Fibroblast of lung (primary cell): ENCODE results near the gene BATF. TPM values are rescaled to one million over a fixed set of nuclear protein-coding genes. Genes with fewer than 3 reads are reported as not detected.

Source experiments
- DNase-seq, 2 donors: peaks; one replicate each; pipeline versions ENCODE4 v3.0.0 to v3.0.0-alpha.2; 2010; ENCODE audit warnings: low read depth in 2 of 2
- H2AFZ ChIP-seq: 2 replicates; pipeline ENCODE4 v1.5.1; 2012; ENCODE audit warnings: low read length, control low read depth, inconsistent platforms
- H3K27ac ChIP-seq: 2 replicates; pipeline ENCODE4 v1.5.1; 2011; ENCODE audit warnings: low read length, control low read depth; ENCODE audit not compliant: insufficient read depth
- H3K27me3 ChIP-seq: 2 replicates; pipeline ENCODE4 v1.5.1; 2011; ENCODE audit warnings: mild to moderate bottlenecking, low read length; ENCODE audit not compliant: control insufficient read depth, insufficient read depth
- H3K36me3 ChIP-seq: 2 replicates; pipeline ENCODE4 v1.5.1; 2011; ENCODE audit warnings: low read length; ENCODE audit not compliant: control insufficient read depth, insufficient read depth
- H3K4me1 ChIP-seq: 2 replicates; pipeline ENCODE4 v1.5.1; 2011; ENCODE audit warnings: low read length; ENCODE audit not compliant: control insufficient read depth, insufficient read depth; ENCODE audit errors: extremely low read depth
- H3K4me2 ChIP-seq: 2 replicates; pipeline ENCODE4 v1.5.1; 2011; ENCODE audit warnings: low read length, control low read depth; ENCODE audit not compliant: insufficient read depth; ENCODE audit errors: extremely low read depth
- H3K4me3 ChIP-seq, 4 experiments: fragments of 200-600 bp in 1 of 4; sonication (generic) in 1 of 4; replicated peaks in 1 of 4; 2 replicates each; pipeline ENCODE4 v1.5.1; 2011 to 2016; ENCODE audit warnings: low read length in 4 of 4, low read depth in 3 of 4, mild to moderate bottlenecking in 3 of 4, control low read depth in 2 of 4, inconsistent platforms in 1 of 4, mixed read lengths in 1 of 4; ENCODE audit not compliant: insufficient read depth in 1 of 4; ENCODE audit errors: control extremely low read depth in 1 of 4
- H3K79me2 ChIP-seq: 2 replicates; pipeline ENCODE4 v1.5.1; 2012; ENCODE audit warnings: mild to moderate bottlenecking, low read length, inconsistent platforms; ENCODE audit not compliant: control insufficient read depth, insufficient read depth
- H3K9ac ChIP-seq: 2 replicates; pipeline ENCODE4 v1.5.1; 2011; ENCODE audit warnings: mild to moderate bottlenecking, low read length, control low read depth; ENCODE audit not compliant: insufficient read depth
- H3K9me3 ChIP-seq: 2 replicates; pipeline ENCODE4 v1.5.1; 2012; ENCODE audit warnings: low read depth, low read length; ENCODE audit not compliant: control insufficient read depth, insufficient read depth
- H4K20me1 ChIP-seq: 2 replicates; pipeline ENCODE4 v1.5.1; 2011; ENCODE audit warnings: low read length; ENCODE audit not compliant: control insufficient read depth, insufficient read depth; ENCODE audit errors: extremely low read depth
- CTCF ChIP-seq, 2 donors: IDR thresholded peaks in 1 of 2; conservative IDR thresholded peaks in 1 of 2; 1 replicate in 1 of 2; 2 replicates in 1 of 2; pipeline ENCODE4 v1.5.1; 2011 to 2012; ENCODE audit warnings: low read length in 2 of 2, control low read depth in 1 of 2, inconsistent platforms in 1 of 2, low read depth in 1 of 2, mild to moderate bottlenecking in 1 of 2
- EZH2 ChIP-seq: IDR thresholded peaks from 2 replicates; pipeline ENCODE4 v1.5.1; 2012; ENCODE audit warnings: low read length, control low read depth, mild to moderate bottlenecking; ENCODE audit errors: missing control alignments
- polyA plus RNA-seq, 2 donors: library from polyadenylated mRNA; depleted of rRNA in 1 of 2; stranded (reverse) in 1 of 2; unstranded in 1 of 2; fragments of >200 nt; gene quantifications; 2 replicates each; pipeline ENCODE4 v1.2.1, GENCODE V29; 2011 to 2012; ENCODE audit warnings: missing spikeins in 1 of 2
- total RNA-seq: library from RNA; depleted of rRNA; stranded (reverse); fragments of >200 nt; gene quantifications from 2 replicates; pipeline ENCODE4 v1.2.1, GENCODE V29; 2014

The BATF gene
- total and polyA plus RNA-seq, 2 donors (not counting 1 experiment from before 2014, with no cell fraction given): 0.50 TPM; not detected in 1

- Histone ChIP-seq H3K79me2 (no peaks in the 10 kb centered on the region), H3K4me2 (no peak overlapping the region), H3K9me3 (no peaks in the 10 kb centered on the region), H3K4me1 (no peaks in the 10 kb centered on the region), H3K27me3 (peaks cover 2% of the 10 kb centered on the region), H3K27ac (no peak overlapping the region), H3K36me3 (no peaks in the 10 kb centered on the region), H4K20me1 (no peaks in the 10 kb centered on the region), H3K9ac (no peak overlapping the region), H3K4me3 (no peak overlapping the region), H2AFZ (no peak overlapping the region)
- TF ChIP-seq CTCF (conservative IDR thresholded peaks at IDR 0.05 in 1 of 2, IDR thresholded peaks at IDR 0.05 in 1 of 2; ENCODE audit: low read depth in 1 of 2, low read length in 2 of 2) (no peak), EZH2 (no peak)
- DNase-seq: no peak
Observed at GRCh38 chr14:75477881-75478280, 44.4 kb upstream of the BATF start.

GRCh38 chr14:75479770-75480600 is 42.3 kb upstream of the BATF start:
- Histone ChIP-seq H3K4me1 (no peaks in the 10 kb centered on the region), H3K79me2 (no peaks in the 10 kb centered on the region), H3K27me3 (peaks cover 2% of the 10 kb centered on the region), H3K36me3 (no peaks in the 10 kb centered on the region), H3K27ac (no peak overlapping the region), H3K9me3 (no peaks in the 10 kb centered on the region), H3K4me2 (no peak overlapping the region), H4K20me1 (no peaks in the 10 kb centered on the region), H3K4me3 (no peak overlapping the region), H2AFZ (no peak overlapping the region), H3K9ac (no peak overlapping the region)
- TF ChIP-seq CTCF (conservative IDR thresholded peaks at IDR 0.05 in 1 of 2, IDR thresholded peaks at IDR 0.05 in 1 of 2; ENCODE audit: low read depth in 1 of 2, low read length in 2 of 2) (no peak), EZH2 (no peak)
- no peak for DNase-seq

- Histone ChIP-seq H3K4me2 (no peak overlapping the region), H3K9ac (no peak overlapping the region), H2AFZ (no peak overlapping the region), H3K36me3 (no peaks in the 10 kb centered on the region), H3K27me3 (peaks cover 6% of the 10 kb centered on the region), H4K20me1 (no peaks in the 10 kb centered on the region), H3K4me3 (no peak overlapping the region), H3K27ac (no peak overlapping the region), H3K4me1 (no peaks in the 10 kb centered on the region), H3K9me3 (no peaks in the 10 kb centered on the region), H3K79me2 (no peaks in the 10 kb centered on the region)
- TF ChIP-seq CTCF (conservative IDR thresholded peaks at IDR 0.05 in 1 of 2, IDR thresholded peaks at IDR 0.05 in 1 of 2; ENCODE audit: low read depth in 1 of 2, low read length in 2 of 2) (no peak), EZH2 (no peak)
- no peak for DNase-seq
Observed at GRCh38 chr14:75482366-75482765, 39.9 kb upstream of the BATF start.
